HG03139 (cell line): ENCODE results near the gene ISG15.
"Not testable (repeated sequence)": the region's sequence is repeated elsewhere in the genome, so short reads cannot be mapped to it uniquely, and the experiment has no call there.

Experiments
- ATAC-seq: cut with Tn5 transposase; IDR thresholded peaks from one replicate; pipeline ENCODE4 v1.9.1; 2021; ENCODE audit not compliant: unreplicated experiment

The ISG15 gene

DNA sequence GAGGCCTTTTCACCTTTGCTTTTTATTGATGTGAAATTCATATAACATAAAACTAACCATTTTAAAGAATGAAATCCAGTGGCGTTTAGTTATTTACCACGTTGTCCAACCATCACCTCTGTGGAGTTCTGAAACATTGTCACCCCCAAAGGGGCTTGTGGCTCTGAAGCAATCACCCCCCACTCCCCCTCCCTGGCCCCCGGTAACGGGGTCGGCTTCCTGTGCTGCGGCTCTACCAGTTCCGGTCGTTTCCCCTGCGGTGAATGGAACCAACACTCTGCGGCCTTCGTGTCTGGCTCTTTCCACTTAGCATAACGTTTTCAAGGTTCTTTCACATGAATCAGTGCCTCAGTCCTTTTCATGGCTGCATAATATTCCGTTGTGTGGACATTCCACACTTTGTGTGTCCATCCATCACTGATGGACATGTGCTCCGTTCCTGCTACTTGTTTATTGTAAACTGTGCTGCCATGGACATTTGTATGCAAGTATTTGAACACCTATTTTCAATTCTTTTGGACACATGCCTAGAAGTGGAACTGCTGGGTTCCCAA, 1.8 kb upstream of the ISG15 start:
- ATAC-seq = no peak

GRCh38 chr1:1012736-1013104, 577 bp upstream of the ISG15 start:
- not testable (repeated sequence) for ATAC-seq

DNA sequence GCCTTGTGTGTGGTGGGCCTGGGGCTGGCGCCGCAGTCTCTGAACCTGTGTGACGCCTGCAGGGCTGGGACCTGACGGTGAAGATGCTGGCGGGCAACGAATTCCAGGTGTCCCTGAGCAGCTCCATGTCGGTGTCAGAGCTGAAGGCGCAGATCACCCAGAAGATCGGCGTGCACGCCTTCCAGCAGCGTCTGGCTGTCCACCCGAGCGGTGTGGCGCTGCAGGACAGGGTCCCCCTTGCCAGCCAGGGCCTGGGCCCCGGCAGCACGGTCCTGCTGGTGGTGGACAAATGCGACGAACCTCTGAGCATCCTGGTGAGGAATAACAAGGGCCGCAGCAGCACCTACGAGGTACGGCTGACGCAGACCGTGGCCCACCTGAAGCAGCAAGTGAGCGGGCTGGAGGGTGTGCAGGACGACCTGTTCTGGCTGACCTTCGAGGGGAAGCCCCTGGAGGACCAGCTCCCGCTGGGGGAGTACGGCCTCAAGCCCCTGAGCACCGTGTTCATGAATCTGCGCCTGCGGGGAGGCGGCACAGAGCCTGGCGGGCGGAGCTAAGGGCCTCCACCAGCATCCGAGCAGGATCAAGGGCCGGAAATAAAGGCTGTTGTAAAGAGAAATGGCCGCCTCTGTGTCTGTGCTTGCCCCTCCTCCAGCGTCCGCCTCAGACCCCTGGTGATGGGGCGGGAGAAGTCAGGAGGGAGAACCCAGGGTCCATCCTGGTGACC, 788 bp downstream of the ISG15 start:
- no peak for ATAC-seq

DNA sequence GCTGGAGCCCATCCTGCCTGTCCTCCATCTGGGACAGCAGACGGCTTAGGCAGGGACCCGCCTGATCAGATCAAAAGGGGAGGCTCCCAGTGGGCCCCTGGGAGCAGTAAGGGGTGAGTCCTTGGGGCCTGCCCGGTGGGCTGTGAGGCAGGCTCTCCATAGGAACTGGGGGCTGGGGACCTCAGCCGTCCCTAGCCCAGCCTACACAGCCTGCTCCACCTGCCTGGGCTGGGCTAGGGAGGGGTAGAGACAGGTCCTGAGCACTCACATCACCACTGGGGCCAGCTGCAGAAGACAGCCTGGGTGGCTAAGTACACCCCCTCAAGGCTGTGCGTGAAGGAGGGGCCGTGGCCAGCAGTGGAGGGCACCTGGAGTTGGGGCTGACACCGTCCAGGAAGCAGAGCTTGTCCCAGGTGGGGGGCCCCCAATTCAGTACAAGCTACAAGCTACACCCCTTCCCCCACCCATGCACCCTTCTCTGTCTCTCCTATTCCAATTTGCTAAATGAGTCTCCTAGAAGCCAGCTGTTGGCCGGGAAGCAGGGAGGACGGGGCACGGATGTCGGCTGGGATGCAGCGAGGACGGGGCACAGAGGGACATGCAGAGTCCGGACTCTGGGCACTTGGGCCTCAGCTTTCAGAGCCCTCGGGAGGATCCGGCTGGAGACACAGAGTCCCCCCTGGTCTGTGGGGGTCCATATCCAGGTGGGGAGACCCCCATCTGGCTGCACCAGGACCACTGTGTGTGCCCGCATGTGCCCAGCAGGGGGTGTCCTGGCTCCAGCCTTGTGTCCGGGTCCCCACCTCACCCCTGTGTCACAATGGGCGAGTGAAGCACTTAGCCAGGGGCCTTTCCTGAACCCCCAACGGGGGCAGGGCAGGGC, 1.7 kb downstream of the ISG15 start:
- no peak for ATAC-seq

GRCh38 chr1:1017397-1018320, 4.4 kb downstream of the ISG15 start:
- ATAC-seq = not testable (repeated sequence)

DNA sequence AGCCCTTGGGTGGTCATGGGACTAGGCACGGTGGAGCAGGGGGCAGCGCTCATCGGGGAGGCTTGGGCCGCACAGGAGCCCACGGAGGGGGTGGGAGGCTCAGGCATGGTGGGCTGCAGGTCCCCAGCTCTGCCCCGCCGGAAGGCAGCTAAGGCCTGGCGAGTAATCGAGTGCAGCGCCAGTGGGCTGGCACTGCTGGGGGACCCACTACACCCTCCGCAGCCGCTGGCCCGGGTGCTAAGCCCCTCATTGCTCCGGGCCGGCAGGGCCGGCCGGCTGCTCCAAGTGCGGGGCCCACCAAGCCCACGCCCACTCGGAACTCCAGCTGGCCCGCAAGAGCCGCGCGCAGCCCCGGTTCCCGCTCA, 5.0 kb downstream of the ISG15 start:
- ATAC-seq = not testable (repeated sequence)

DNA sequence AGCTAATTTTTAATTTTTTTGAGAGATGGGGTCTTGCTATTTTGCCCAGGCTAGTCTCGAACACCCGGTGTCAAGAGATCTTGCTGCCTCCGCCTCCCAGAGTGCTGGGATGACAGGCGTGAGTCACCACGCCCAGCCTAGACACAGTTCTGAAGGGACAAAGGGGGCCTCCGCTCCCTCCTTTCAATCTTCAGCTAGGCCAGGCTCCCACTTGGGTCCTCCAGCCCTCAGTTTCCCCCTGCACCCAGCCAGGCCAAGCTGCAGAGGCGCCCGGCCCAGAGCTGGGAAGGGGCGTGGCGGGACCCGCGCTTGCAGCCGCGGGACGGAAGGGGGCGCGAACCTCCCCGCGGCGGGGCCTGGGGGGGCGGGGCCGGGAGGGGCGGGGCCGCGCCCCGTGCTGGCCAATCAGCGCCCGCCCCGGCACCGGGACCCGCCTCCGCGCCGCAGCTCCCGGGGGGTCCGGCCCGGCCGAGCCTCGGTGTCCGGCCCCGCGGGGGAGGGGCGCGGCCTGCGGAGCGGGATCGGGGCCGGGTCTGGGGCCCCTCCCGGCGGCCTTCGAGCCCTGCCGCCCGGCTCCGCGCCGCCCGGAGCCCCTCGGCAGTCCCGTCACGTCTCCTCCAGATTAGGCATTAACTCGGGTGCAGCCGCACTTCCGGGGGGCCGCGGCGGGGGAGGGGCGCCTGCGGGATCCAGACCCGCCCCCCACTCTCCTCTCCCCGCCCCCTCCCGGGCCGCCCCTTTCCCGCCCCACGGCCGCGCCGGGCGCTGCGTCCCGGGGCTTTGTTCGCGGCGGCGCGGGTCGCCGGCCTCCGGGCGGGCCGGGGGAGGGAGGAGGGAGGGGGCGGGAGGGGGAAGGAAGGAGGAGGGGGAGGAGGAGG, 6.1 kb downstream of the ISG15 start:
- peak; percentile 51 for ATAC-seq

DNA sequence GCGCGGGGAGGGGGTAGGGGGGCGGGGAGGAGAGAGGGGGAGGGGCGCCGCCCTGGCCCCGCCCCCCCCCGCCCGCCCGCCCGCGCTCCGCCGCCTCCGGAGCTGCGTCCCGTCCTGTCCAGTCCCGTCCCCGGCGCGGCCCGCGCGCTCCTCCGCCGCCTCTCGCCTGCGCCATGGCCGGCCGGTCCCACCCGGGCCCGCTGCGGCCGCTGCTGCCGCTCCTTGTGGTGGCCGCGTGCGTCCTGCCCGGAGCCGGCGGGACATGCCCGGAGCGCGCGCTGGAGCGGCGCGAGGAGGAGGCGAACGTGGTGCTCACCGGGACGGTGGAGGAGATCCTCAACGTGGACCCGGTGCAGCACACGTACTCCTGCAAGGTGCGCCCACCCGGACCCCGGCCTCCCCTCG, 6.7 kb downstream of the ISG15 start, which contains the start of gene AGRN:
AGRN (plus strand) TSS at position 121 of the 405 bp plus-strand sequence; CDS start at position 174, 53 bp downstream.
- ATAC-seq = peak; percentile 17

DNA sequence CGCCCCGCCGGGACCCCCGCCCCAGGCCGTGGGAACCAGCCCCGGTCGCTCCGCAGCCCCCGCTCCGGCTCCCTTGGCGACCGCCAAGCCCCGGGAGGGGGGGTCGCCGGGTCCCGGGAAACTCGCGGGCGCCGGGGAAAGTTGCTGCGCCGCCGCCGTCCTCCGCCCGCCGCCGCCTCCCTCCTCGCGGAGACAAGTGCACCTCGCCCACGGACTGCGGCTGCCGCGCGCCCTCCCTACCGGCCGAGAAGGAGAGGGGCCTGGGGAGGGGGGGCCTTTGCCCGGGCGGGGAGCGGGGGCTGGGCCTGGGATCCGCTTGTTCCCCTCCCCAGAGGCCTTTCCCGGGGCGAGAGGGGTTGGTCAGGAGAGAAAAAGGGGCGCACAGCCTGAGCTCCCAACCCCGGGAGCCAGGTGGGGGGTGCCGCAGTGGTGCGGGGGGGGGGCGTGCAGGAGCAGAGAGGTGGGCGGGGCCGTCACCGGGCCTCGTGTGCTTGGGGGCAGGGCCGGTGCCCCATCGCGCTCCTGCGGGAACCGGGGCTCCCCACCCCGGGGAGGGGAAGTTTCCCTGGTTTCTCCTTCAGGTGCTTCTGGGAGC, 7.2 kb downstream of the ISG15 start:
- ATAC-seq = peak; percentile 3

- no peak for ATAC-seq
Measured at GRCh38 chr1:1021010-1021919, 8.0 kb downstream of the ISG15 start.

DNA sequence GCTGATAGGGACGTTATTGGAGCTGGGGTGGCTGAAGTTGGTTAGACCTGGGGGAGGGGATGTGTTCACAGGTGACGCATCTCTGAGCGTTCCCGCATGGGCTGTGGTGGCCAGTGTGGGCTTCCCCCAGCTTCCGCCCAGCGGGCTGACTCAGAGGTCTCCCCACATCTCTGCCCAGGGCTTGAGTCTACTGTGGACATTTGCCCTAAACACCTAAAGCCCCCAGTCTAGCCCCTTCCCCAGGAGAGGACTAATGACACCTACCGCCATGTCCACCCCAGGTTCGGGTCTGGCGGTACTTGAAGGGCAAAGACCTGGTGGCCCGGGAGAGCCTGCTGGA, 8.6 kb downstream of the ISG15 start:
- ATAC-seq = no peak

- no peak for ATAC-seq
Measured at GRCh38 chr1:1022302-1023009, 9.2 kb downstream of the ISG15 start.

DNA sequence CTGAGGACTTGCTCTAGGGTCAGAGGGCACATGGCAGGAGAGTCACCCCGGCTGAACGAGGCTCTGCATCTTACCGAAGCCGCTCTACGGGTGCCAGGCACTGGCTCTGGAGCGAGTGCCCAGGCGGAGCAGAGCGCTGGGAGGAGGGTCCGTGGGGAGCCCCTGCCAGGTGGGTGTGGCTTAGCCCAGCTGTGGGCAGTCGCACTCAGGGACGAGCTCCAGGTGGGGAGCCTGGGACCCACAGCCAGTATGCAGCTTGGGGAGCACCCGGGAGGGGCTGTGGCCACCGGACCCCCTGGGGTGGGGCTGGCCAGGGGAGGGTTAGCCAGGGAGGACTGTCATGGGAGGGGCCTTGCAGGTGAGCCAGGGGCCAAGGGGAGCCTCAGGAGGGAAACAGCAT, 10.4 kb downstream of the ISG15 start:
- ATAC-seq = no peak

- no peak for ATAC-seq
Measured at GRCh38 chr1:1024149-1024770, 11.0 kb downstream of the ISG15 start.

GRCh38 chr1:1024771-1025699, 11.7 kb downstream of the ISG15 start:
- ATAC-seq = no peak

GRCh38 chr1:1025730-1026129, 12.4 kb downstream of the ISG15 start:
- no peak for ATAC-seq
